GM18499 (cell line): Measurements from ENCODE around the gene DPH7.
"Not testable (repeated sequence)": the region's sequence is repeated elsewhere in the genome, so short reads cannot be mapped to it uniquely, and the experiment has no call there.

ENCODE experiments used
- ATAC-seq: cut with Tn5 transposase; IDR thresholded peaks from one replicate; pipeline ENCODE4 v1.9.1; 2021; ENCODE audit warnings: moderate number of reproducible peaks; ENCODE audit not compliant: insufficient read depth, unreplicated experiment

DPH7 gene

GRCh38 chr9:137606734-137607138 is 28.0 kb upstream of the DPH7 start:
- ATAC-seq = no peak

- ATAC-seq = no peak
Measured at GRCh38 chr9:137606005-137606621, 27.4 kb upstream of the DPH7 start.

DNA sequence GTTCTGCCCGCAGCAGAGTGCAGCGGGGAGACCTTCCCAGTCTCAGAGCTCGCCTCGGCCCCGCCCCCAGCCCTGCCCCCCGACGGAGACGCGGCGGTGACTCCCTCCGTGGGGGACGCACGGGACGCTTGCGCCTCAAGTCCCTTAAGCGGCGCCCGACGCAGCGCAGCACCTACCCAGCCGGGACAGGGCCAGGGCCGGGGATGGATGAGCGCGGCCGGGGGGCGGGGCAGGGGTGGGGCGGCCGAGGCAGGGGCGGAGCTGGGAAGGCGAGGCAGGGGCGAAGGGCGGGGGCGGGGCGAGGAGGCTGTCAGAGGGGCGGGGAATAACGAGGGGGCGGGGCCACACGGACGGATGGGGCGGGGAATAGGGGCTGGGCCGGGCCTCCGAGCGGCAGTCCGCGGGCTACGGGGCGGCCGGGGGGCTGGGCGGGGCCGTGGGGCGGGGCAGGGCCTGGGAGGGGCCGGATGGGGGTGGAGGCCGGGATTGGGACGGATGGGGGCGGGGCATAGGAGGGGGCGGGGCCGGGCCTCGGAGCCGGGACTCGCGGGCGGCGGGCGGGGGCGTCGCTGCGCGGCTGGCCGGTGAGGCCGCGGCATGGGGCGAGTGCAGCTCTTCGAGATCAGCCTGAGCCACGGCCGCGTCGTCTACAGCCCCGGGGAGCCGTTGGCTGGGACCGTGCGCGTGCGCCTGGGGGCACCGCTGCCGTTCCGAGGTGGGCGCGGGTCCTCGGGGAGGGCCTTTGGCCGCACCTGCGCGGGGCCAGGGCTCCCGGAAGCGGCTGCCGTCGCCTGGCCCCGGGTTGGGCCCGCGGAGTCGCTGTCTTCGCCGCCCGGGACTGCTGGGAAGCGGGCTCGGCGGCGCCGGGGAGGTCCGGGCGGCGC is 26.6 kb upstream of the DPH7 start, which contains the start of gene ARRDC1:
Gene ARRDC1, plus strand, starts transcription at position 566 of the 884 bp plus-strand sequence. Its CDS starts 32 bp downstream, at position 598.
- no peak for ATAC-seq

DNA sequence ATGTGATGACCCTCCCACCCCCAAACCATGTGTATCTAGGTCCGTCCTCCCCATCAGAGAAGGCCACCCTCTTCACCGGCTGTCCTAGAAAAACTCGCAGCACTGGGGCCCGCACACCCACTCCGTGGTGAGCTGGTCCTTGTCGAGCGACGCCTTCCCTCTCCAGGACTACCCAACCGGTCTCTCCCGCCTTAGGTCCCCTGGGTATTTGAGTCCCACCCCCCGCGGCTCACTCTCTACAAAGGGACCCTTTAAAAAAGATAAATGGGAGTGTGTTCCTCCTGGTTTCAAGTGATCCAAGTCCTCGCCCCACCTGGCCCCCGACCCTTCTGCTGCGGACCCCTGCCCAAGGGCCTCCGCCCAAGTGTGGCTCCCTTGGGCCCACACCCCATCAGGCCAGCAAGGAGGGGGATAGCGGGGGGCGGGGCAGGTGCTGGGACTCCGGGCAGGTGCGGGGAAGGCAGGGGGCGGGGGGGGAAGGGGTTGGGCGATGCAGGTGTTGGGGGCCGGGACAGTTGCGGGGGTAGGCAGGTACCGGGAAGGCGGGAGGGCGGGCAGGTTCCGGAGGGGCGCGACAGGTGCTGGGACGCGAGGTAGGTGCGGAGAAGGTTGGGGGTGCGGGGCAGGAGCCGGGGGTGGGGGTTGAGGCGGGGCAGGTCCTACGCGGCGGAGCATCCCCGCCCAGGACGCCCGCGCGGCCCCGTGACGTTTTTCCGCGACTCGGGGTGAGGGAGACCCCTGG is 25.8 kb upstream of the DPH7 start:
- no peak for ATAC-seq

DNA sequence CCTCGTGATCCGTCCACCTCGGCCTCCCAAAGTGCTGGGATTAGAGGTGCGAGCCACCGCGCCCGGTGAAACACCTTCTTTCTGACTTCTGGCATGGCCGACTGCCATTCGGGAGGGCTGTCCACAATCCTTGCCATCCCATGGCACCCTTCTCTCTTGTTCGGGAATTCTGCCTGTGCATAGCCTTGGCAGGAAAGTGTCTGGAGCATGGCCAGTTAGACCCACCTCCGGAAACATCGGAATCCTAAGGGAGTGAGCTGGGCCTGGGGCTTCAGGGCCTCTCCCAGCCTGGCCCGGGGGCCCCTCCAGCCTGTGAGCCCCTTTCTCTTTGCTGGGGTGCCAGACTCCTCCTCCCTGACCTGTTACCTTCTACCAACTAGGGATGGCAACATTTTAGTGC is 25.2 kb upstream of the DPH7 start:
- no peak for ATAC-seq

DNA sequence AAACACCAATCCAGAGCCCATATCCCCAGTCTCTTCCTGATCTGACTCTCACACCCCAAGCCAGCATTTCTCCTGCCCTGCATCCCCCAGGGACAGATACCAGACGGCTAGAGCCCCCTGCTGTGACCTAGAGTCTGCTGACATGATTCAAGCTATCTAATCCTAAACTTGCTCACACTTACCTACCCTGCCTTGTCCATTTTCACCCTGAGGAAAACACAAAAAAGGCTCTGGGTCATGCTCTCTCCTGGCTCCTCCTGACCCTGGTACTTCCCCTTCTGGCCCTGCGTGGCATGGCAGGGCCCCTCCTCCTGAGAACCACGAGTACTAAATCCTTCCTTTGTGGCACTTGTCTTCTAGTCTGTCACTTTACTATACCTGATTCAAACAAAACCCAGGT is 23.9 kb upstream of the DPH7 start:
- no peak for ATAC-seq

DNA sequence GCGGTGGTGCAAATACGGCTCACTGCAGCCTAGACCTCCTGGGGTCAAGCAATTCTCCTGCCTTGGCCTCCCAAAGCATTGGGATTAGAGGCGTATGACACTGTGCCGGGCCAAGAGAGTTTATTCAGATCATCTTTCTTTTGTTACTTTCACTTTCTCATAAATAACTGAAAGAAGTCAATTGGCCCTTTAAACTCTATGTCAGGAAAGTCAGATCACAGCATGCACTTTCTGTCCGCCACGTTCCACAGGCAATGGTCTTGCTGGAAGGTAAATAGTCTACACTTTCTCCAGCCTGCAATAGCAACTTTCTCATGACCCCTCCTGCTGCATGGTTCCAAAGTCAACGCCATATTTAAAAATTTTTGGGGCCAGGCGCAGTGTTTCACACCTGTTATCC is 20.2 kb upstream of the DPH7 start:
- no peak for ATAC-seq

DNA sequence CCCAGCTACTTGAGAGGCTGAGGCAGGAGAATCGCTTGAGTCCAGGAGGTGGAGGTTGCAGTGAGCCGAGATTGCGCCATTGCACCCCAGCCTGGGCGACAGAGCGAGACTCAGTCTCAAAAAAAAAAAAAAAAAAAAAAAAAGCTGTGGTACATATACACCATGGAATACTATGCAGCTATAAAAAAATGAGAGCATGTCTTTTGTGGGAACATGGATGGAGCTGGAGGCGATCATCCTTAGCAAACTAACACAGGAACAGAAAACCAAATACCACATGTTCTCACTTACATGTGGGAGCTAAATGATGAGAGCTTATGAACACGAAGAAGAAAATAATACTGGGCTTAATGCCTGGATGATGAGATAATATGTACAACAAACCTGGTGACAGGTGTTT is 17.9 kb upstream of the DPH7 start:
- not testable (repeated sequence) for ATAC-seq

GRCh38 chr9:137593176-137593575 is 14.5 kb upstream of the DPH7 start:
- ATAC-seq = no peak

DNA sequence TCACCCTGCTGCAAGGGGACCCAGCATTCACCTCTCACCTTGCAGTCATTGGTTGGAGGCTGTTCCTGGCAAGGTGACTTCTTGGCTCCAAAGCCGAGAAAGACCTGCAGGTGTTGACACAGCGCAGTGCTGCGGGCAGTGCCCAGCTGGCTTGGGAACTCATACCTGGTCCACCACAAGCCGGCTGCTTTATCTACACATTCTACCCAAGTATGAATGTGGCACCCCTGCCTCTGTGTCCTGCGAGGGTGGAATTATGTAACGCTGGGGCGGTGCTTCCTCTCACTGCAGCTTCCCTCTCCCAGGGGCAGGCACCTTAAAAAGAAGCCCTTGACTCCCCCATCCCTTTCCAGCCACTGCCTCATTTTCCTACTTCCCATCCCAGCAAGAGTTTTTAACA is 14.0 kb upstream of the DPH7 start:
- ATAC-seq = no peak

DNA sequence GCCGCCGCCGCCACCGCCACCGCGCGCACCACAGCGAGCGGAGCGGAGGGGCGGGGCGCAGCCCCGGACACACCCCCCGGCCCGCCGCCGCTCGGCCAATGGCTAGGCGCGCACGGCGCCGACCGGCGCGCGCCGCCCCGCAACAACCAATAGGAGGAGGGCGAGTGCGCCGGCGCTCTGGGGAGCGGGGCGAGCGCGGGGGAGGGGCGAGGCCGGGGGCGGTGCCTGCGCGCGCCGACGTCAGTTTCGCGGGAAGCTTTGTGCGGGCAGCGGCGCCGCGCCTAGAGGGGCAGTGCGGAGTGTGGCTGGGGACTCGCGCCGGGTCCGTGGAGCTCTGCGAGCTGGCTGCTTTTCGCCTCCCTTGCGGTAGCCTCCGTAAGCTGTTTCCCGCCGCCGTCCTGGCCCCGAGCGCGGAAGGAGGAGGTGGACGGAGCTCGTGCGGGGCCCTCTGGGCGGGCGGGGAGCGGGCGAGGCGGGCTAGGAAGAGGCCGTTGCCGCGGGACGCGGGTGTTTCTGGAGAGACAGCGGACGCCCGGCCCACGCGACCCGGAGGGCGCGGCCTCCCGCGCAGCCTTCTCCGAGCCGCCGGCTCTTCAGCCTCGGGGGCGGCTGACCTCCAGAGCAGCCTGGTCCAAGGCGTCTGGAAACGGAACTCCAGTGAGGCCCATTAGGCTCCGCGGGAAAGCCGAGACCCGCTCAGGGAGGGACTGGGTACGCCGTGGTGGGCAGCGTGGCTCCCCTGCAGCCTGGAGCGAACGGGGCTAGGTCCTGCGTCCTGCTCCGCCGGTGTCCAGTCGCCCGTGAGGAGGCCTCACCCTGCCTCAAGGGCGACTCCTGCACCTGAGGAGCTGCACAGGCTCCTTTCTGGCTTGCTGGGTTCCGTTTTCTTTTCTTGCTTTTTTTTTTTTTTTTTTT is 12.0 kb upstream of the DPH7 start, which contains the start of gene ZMYND19:
Gene ZMYND19, minus strand, starts transcription at position 44 of the 915 bp plus-strand sequence. CDS start 249 bp downstream, outside the sequence.
- no peak for ATAC-seq

- ATAC-seq = no peak
Measured at GRCh38 chr9:137590123-137590468, 11.4 kb upstream of the DPH7 start.

GRCh38 chr9:137589441-137590122 is 10.9 kb upstream of the DPH7 start:
- no peak for ATAC-seq

- ATAC-seq = no peak
Measured at GRCh38 chr9:137588891-137589290, 10.2 kb upstream of the DPH7 start.

GRCh38 chr9:137588311-137588710 is 9.6 kb upstream of the DPH7 start:
- ATAC-seq = no peak

DNA sequence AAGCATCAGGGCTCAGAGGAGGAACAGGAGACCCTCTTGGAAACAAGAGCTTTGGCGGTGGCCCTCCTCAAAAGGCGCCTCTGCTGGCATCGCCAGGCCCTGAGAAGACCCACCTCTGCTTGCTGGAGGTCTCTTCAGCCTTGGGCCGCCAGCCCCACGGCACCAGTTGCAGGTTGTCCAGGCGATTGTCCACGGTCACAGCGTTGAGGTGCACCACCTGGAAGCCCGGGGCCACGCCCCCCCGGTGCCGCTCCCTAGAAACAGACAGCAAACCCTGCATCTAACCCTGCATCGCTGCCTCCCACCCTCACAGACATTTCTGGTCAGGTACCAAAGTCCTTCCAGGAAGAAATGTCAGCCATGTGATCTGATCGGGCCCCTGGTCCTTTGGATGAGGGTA is 8.1 kb upstream of the DPH7 start:
- no peak for ATAC-seq

DNA sequence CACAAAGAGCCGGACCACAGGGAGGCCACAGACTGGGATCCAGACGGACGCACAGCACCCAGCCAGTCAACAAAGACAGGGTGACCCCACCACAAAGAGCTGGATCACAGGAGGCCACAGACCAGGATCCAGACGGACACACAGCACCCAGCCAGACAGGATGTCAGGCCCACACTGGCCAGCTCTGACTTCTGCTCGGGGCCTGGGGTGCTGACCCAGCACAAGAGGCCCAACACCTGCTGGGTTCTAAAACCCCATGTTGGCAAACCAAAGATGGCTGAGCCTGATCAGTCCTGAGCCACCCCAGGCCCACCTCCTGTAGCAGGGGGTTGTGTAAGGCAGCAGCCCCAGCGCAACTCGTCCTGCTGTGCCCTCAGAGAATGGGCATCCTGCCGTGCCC is 5.2 kb upstream of the DPH7 start:
- no peak for ATAC-seq

- no peak for ATAC-seq
Measured at GRCh38 chr9:137583347-137583746, 4.6 kb upstream of the DPH7 start.

DNA sequence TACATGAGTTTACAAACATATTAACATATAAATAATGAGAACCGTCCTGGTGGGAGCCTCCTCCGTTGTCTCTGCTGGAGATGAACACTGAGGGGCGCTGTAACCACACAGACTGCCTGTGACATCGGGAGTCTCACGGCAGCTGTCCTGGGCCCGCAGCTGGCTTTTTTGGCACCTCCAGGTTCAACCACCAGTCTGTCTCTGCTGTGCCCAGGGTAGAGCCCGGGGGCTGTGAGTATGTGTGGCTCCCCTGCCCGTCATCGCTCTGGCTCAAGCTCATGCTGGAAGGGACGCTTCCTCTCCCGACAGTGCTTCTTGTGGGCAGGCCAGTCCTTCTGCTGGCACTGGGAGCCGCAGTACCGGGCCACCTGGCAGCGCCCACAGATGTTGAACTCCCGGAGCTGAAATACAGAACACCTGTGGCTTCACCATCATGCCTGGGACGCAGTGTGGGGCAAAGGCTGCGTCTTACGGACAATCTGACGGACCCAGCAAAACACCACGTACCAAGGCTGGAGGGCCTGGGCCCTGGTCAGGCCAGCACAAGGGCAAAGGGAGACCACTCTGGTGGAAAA is 3.6 kb upstream of the DPH7 start:
- no peak for ATAC-seq
